Measurements from ENCODE around the gene CHSY1. TPM values are rescaled to one million over a fixed set of nuclear protein-coding genes. Genes with fewer than 3 reads are reported as not detected.

CHSY1 gene
- total RNA-seq, 1 experiment from 2014 or later: 59.1 TPM

DNA sequence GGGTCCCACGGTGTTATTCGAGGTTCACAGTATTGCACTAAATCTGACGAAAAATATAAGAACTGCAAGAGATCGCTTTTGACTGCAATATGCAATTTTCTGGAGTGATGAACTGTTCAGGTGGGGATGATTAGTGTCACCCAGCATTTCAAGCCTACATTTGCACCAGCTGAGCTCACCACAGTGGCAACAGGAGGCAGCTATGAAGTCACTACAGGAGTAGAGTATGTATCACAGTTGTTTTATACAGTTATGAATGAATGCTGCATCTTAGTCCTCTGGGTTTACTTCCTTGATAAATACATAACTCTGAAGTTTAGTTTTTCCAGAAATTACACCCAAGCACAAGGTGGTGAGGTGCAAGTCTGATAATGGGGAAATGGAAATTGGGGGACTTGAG, 69.6 kb downstream of the CHSY1 start:
- ATAC-seq: no peak
- TF ChIP-seq ZNF671 (CRISPR knock-in tag; IDR thresholded peaks at IDR 0.05): no peak
- TF ChIP-seq, protein P1, sequence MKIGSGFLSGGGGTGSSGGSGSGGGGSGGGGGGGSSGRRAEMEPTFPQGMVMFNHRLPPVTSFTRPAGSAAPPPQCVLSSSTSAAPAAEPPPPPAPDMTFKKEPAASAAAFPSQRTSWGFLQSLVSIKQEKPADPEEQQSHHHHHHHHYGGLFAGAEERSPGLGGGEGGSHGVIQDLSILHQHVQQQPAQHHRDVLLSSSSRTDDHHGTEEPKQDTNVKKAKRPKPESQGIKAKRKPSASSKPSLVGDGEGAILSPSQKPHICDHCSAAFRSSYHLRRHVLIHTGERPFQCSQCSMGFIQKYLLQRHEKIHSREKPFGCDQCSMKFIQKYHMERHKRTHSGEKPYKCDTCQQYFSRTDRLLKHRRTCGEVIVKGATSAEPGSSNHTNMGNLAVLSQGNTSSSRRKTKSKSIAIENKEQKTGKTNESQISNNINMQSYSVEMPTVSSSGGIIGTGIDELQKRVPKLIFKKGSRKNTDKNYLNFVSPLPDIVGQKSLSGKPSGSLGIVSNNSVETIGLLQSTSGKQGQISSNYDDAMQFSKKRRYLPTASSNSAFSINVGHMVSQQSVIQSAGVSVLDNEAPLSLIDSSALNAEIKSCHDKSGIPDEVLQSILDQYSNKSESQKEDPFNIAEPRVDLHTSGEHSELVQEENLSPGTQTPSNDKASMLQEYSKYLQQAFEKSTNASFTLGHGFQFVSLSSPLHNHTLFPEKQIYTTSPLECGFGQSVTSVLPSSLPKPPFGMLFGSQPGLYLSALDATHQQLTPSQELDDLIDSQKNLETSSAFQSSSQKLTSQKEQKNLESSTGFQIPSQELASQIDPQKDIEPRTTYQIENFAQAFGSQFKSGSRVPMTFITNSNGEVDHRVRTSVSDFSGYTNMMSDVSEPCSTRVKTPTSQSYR (CRISPR knock-in tag; IDR thresholded peaks at IDR 0.05): no peak
- TF ChIP-seq RELA (CRISPR knock-in tag; IDR thresholded peaks at IDR 0.05; ENCODE audit: borderline replicate concordance): no peak
- TF ChIP-seq NFATC4 (CRISPR knock-in tag; IDR thresholded peaks at IDR 0.05): no peak
- no peak for TF ChIP-seq CREB1 (CRISPR knock-in tag; IDR thresholded peaks at IDR 0.05)
- TF ChIP-seq FOXJ3 (CRISPR knock-in tag; IDR thresholded peaks at IDR 0.05; ENCODE audit: borderline replicate concordance): no peak
- TF ChIP-seq RORB (CRISPR knock-in tag; IDR thresholded peaks at IDR 0.05): no peak
- no peak for TF ChIP-seq ETV6 (CRISPR knock-in tag; IDR thresholded peaks at IDR 0.05)
- TF ChIP-seq, protein P2, sequence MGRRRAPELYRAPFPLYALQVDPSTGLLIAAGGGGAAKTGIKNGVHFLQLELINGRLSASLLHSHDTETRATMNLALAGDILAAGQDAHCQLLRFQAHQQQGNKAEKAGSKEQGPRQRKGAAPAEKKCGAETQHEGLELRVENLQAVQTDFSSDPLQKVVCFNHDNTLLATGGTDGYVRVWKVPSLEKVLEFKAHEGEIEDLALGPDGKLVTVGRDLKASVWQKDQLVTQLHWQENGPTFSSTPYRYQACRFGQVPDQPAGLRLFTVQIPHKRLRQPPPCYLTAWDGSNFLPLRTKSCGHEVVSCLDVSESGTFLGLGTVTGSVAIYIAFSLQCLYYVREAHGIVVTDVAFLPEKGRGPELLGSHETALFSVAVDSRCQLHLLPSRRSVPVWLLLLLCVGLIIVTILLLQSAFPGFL (CRISPR knock-in tag; IDR thresholded peaks at IDR 0.05; ENCODE audit: borderline replicate concordance): no peak
- TF ChIP-seq, protein P3, sequence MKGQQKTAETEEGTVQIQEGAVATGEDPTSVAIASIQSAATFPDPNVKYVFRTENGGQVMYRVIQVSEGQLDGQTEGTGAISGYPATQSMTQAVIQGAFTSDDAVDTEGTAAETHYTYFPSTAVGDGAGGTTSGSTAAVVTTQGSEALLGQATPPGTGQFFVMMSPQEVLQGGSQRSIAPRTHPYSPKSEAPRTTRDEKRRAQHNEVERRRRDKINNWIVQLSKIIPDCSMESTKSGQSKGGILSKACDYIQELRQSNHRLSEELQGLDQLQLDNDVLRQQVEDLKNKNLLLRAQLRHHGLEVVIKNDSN (CRISPR knock-in tag; IDR thresholded peaks at IDR 0.05): no peak
- TF ChIP-seq, protein P4, sequence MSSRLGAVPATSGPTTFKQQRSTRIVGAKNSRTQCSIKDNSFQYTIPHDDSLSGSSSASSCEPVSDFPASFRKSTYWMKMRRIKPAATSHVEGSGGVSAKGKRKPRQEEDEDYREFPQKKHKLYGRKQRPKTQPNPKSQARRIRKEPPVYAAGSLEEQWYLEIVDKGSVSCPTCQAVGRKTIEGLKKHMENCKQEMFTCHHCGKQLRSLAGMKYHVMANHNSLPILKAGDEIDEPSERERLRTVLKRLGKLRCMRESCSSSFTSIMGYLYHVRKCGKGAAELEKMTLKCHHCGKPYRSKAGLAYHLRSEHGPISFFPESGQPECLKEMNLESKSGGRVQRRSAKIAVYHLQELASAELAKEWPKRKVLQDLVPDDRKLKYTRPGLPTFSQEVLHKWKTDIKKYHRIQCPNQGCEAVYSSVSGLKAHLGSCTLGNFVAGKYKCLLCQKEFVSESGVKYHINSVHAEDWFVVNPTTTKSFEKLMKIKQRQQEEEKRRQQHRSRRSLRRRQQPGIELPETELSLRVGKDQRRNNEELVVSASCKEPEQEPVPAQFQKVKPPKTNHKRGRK (CRISPR knock-in tag; IDR thresholded peaks at IDR 0.05; ENCODE audit: borderline replicate concordance): no peak
- TF ChIP-seq ZNF416 (CRISPR knock-in tag; IDR thresholded peaks at IDR 0.05): no peak
- TF ChIP-seq, protein P5, sequence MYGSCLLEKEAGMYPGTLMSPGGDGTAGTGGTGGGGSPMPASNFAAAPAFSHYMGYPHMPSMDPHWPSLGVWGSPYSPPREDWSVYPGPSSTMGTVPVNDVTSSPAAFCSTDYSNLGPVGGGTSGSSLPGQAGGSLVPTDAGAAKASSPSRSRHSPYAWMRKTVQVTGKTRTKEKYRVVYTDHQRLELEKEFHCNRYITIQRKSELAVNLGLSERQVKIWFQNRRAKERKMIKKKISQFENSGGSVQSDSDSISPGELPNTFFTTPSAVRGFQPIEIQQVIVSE (CRISPR knock-in tag; IDR thresholded peaks at IDR 0.05; ENCODE audit: borderline replicate concordance): no peak
- TF ChIP-seq, protein P6, sequence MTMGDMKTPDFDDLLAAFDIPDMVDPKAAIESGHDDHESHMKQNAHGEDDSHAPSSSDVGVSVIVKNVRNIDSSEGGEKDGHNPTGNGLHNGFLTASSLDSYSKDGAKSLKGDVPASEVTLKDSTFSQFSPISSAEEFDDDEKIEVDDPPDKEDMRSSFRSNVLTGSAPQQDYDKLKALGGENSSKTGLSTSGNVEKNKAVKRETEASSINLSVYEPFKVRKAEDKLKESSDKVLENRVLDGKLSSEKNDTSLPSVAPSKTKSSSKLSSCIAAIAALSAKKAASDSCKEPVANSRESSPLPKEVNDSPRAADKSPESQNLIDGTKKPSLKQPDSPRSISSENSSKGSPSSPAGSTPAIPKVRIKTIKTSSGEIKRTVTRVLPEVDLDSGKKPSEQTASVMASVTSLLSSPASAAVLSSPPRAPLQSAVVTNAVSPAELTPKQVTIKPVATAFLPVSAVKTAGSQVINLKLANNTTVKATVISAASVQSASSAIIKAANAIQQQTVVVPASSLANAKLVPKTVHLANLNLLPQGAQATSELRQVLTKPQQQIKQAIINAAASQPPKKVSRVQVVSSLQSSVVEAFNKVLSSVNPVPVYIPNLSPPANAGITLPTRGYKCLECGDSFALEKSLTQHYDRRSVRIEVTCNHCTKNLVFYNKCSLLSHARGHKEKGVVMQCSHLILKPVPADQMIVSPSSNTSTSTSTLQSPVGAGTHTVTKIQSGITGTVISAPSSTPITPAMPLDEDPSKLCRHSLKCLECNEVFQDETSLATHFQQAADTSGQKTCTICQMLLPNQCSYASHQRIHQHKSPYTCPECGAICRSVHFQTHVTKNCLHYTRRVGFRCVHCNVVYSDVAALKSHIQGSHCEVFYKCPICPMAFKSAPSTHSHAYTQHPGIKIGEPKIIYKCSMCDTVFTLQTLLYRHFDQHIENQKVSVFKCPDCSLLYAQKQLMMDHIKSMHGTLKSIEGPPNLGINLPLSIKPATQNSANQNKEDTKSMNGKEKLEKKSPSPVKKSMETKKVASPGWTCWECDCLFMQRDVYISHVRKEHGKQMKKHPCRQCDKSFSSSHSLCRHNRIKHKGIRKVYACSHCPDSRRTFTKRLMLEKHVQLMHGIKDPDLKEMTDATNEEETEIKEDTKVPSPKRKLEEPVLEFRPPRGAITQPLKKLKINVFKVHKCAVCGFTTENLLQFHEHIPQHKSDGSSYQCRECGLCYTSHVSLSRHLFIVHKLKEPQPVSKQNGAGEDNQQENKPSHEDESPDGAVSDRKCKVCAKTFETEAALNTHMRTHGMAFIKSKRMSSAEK (CRISPR knock-in tag; IDR thresholded peaks at IDR 0.05; ENCODE audit: borderline replicate concordance): no peak
- TF ChIP-seq KAT7 (CRISPR knock-in tag; IDR thresholded peaks at IDR 0.05; ENCODE audit: borderline replicate concordance): no peak
- TF ChIP-seq FOXK1 (CRISPR knock-in tag; IDR thresholded peaks at IDR 0.05): no peak
- TF ChIP-seq, protein P7, sequence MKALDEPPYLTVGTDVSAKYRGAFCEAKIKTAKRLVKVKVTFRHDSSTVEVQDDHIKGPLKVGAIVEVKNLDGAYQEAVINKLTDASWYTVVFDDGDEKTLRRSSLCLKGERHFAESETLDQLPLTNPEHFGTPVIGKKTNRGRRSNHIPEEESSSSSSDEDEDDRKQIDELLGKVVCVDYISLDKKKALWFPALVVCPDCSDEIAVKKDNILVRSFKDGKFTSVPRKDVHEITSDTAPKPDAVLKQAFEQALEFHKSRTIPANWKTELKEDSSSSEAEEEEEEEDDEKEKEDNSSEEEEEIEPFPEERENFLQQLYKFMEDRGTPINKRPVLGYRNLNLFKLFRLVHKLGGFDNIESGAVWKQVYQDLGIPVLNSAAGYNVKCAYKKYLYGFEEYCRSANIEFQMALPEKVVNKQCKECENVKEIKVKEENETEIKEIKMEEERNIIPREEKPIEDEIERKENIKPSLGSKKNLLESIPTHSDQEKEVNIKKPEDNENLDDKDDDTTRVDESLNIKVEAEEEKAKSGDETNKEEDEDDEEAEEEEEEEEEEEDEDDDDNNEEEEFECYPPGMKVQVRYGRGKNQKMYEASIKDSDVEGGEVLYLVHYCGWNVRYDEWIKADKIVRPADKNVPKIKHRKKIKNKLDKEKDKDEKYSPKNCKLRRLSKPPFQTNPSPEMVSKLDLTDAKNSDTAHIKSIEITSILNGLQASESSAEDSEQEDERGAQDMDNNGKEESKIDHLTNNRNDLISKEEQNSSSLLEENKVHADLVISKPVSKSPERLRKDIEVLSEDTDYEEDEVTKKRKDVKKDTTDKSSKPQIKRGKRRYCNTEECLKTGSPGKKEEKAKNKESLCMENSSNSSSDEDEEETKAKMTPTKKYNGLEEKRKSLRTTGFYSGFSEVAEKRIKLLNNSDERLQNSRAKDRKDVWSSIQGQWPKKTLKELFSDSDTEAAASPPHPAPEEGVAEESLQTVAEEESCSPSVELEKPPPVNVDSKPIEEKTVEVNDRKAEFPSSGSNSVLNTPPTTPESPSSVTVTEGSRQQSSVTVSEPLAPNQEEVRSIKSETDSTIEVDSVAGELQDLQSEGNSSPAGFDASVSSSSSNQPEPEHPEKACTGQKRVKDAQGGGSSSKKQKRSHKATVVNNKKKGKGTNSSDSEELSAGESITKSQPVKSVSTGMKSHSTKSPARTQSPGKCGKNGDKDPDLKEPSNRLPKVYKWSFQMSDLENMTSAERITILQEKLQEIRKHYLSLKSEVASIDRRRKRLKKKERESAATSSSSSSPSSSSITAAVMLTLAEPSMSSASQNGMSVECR (CRISPR knock-in tag; IDR thresholded peaks at IDR 0.05; ENCODE audit: borderline replicate concordance): no peak
- TF ChIP-seq, protein P8, sequence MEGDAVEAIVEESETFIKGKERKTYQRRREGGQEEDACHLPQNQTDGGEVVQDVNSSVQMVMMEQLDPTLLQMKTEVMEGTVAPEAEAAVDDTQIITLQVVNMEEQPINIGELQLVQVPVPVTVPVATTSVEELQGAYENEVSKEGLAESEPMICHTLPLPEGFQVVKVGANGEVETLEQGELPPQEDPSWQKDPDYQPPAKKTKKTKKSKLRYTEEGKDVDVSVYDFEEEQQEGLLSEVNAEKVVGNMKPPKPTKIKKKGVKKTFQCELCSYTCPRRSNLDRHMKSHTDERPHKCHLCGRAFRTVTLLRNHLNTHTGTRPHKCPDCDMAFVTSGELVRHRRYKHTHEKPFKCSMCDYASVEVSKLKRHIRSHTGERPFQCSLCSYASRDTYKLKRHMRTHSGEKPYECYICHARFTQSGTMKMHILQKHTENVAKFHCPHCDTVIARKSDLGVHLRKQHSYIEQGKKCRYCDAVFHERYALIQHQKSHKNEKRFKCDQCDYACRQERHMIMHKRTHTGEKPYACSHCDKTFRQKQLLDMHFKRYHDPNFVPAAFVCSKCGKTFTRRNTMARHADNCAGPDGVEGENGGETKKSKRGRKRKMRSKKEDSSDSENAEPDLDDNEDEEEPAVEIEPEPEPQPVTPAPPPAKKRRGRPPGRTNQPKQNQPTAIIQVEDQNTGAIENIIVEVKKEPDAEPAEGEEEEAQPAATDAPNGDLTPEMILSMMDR (IDR thresholded peaks at IDR 0.05): no peak
- TF ChIP-seq, protein P9, sequence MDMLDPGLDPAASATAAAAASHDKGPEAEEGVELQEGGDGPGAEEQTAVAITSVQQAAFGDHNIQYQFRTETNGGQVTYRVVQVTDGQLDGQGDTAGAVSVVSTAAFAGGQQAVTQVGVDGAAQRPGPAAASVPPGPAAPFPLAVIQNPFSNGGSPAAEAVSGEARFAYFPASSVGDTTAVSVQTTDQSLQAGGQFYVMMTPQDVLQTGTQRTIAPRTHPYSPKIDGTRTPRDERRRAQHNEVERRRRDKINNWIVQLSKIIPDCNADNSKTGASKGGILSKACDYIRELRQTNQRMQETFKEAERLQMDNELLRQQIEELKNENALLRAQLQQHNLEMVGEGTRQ (CRISPR knock-in tag; IDR thresholded peaks at IDR 0.05): no peak

More for the DNA sequence above, 69.6 kb downstream of the CHSY1 start:
- Mint-ChIP-seq H3K27me3 (ENCODE audit: low read depth) (no peaks in the 10 kb centered on the region), H3K4me3 (no peak overlapping the region), H3K4me1 (peaks cover 61% of the 10 kb centered on the region), H3K36me3 (peaks cover 30% of the 10 kb centered on the region), H3K9me3 (no peaks in the 10 kb centered on the region), H3K27ac (no peak overlapping the region)
- DNase-seq (ENCODE audit: low spot score): no peak
- ChIA-PET POLR2A (no interaction called here), CTCF (interaction anchor here (1.4 kb wide), 1 partner anchor 19 kb away, joined by 3 read pairs; no protein-coding TSS in a partner anchor)

Data from WTC11 (cell line).